ENCODE data around the gene GIT1.

The GIT1 gene

GRCh38 chr17:29573871-29574731 is 15.3 kb downstream of the GIT1 start:
- H3K9me3 ChIP-seq (ENCODE audit: low read length), result no peaks in the 10 kb centered on the region
- no peaks in the 10 kb centered on the region for H3F3A ChIP-seq (ENCODE audit: insufficient read depth, low read length)
- H3K79me2 ChIP-seq (ENCODE audit: insufficient read depth, low read length), result no peaks in the 10 kb centered on the region
- H3K27ac ChIP-seq (ENCODE audit: low read depth, low read length, poor library complexity, severe bottlenecking), result no peak overlapping the region
- no peak overlapping the region for H3K4me3 ChIP-seq (ENCODE audit: low read depth, low read length, poor library complexity, severe bottlenecking)
- no peaks in the 10 kb centered on the region for H4K20me1 ChIP-seq (ENCODE audit: insufficient read depth, low read length)
- peaks cover 59% of the 10 kb centered on the region; the same call in 1 of the 2 replicates for H3K36me3 ChIP-seq (ENCODE audit: insufficient read depth, low read length)
- no peaks in the 10 kb centered on the region for H3K9me2 ChIP-seq (ENCODE audit: low read depth, low read length)
- H3K9ac ChIP-seq (ENCODE audit: low read length), result no peak overlapping the region
- no peak overlapping the region for H3K4me2 ChIP-seq (ENCODE audit: low read length)
- H3K4me1 ChIP-seq (ENCODE audit: insufficient read depth, low read length, severe bottlenecking), result peaks cover 9% of the 10 kb centered on the region
- H2AFZ ChIP-seq (ENCODE audit: low read length), result no peak overlapping the region
- H3K27me3 ChIP-seq (ENCODE audit: insufficient read depth, low read length), result no peaks in the 10 kb centered on the region
- TF ChIP-seq CTCF (IDR thresholded peaks at IDR 0.05; ENCODE audit: low read length), result no peak
- TF ChIP-seq EZH2 (IDR thresholded peaks at IDR 0.05; ENCODE audit: borderline replicate concordance, low read length), result no peak

GRCh38 chr17:29573558-29573869 is 15.9 kb downstream of the GIT1 start:
- H3K9me3 ChIP-seq (ENCODE audit: low read length), result no peaks in the 10 kb centered on the region
- peaks cover 13% of the 10 kb centered on the region for H3K4me1 ChIP-seq (ENCODE audit: insufficient read depth, low read length, severe bottlenecking)
- H3K4me3 ChIP-seq (ENCODE audit: low read depth, low read length, poor library complexity, severe bottlenecking), result no peak overlapping the region
- no peaks in the 10 kb centered on the region for H3K27me3 ChIP-seq (ENCODE audit: insufficient read depth, low read length)
- no peak overlapping the region for H3K9ac ChIP-seq (ENCODE audit: low read length)
- H3K79me2 ChIP-seq (ENCODE audit: insufficient read depth, low read length), result no peaks in the 10 kb centered on the region
- H3K9me2 ChIP-seq (ENCODE audit: low read depth, low read length), result no peaks in the 10 kb centered on the region
- H3K36me3 ChIP-seq (ENCODE audit: insufficient read depth, low read length), result peaks cover 53% of the 10 kb centered on the region; the same call in 1 of the 2 replicates
- H3K27ac ChIP-seq (ENCODE audit: low read depth, low read length, poor library complexity, severe bottlenecking), result no peak overlapping the region
- TF ChIP-seq CTCF (IDR thresholded peaks at IDR 0.05; ENCODE audit: low read length), result no peak
- TF ChIP-seq EZH2 (IDR thresholded peaks at IDR 0.05; ENCODE audit: borderline replicate concordance, low read length), result no peak
- H2AFZ ChIP-seq (ENCODE audit: low read length), result no peak overlapping the region
- H4K20me1 ChIP-seq (ENCODE audit: insufficient read depth, low read length), result no peaks in the 10 kb centered on the region
- H3K4me2 ChIP-seq (ENCODE audit: low read length), result no peak overlapping the region
- no peaks in the 10 kb centered on the region for H3F3A ChIP-seq (ENCODE audit: insufficient read depth, low read length)

GRCh38 chr17:29572691-29573557 is 16.5 kb downstream of the GIT1 start:
- Histone ChIP-seq H3K27me3 (ENCODE audit: insufficient read depth, low read length) (no peaks in the 10 kb centered on the region), H3K9me3 (ENCODE audit: low read length) (no peaks in the 10 kb centered on the region), H3K36me3 (ENCODE audit: insufficient read depth, low read length) (peaks cover 48% of the 10 kb centered on the region; the same call in 1 of the 2 replicates), H3K27ac (ENCODE audit: low read depth, low read length, poor library complexity, severe bottlenecking) (no peak overlapping the region), H3K4me2 (ENCODE audit: low read length) (peak overlapping the region; percentile 48), H3K4me1 (ENCODE audit: insufficient read depth, low read length, severe bottlenecking) (peaks cover 13% of the 10 kb centered on the region), H3K9ac (ENCODE audit: low read length) (peak overlapping the region; percentile 10; the same call in 1 of the 2 replicates), H3F3A (ENCODE audit: insufficient read depth, low read length) (no peaks in the 10 kb centered on the region), H3K79me2 (ENCODE audit: insufficient read depth, low read length) (no peaks in the 10 kb centered on the region), H3K9me2 (ENCODE audit: low read depth, low read length) (no peaks in the 10 kb centered on the region), H4K20me1 (ENCODE audit: insufficient read depth, low read length) (no peaks in the 10 kb centered on the region), H2AFZ (ENCODE audit: low read length) (no peak overlapping the region), H3K4me3 (ENCODE audit: low read depth, low read length, poor library complexity, severe bottlenecking) (peak overlapping the region; percentile 34)
- TF ChIP-seq CTCF (IDR thresholded peaks at IDR 0.05; ENCODE audit: low read length), result peak; percentile 60
- no peak for TF ChIP-seq EZH2 (IDR thresholded peaks at IDR 0.05; ENCODE audit: borderline replicate concordance, low read length)
